Karpas-422 (cell line): ENCODE data around the gene FOXA2. TPM values are rescaled to one million over a fixed set of nuclear protein-coding genes. Genes with fewer than 3 reads are reported as not detected.

Experiments
- DNase-seq: peaks from one replicate; pipeline ENCODE4 v3.0.0-alpha.2; 2015
- H2AFZ ChIP-seq: fragments of 200-600 bp; sonication (generic); 2 replicates; pipeline ENCODE4 v1.6.1; 2014; ENCODE audit warnings: antibody characterized with exemption, low read length, mixed read lengths
- H3K27ac ChIP-seq: fragments of 200-600 bp; sonication (generic); 2 replicates; pipeline ENCODE4 v1.5.1; 2014; ENCODE audit warnings: mild to moderate bottlenecking, low read length, moderate library complexity
- H3K27me3 ChIP-seq: fragments of 200-600 bp; sonication (generic); 2 replicates; pipeline ENCODE4 v1.6.1; 2014; ENCODE audit warnings: low read length, mixed read lengths
- H3K36me3 ChIP-seq: fragments of 200-600 bp; sonication (generic); 2 replicates; pipeline ENCODE4 v1.6.1; 2014; ENCODE audit warnings: low read length, mixed read lengths; ENCODE audit not compliant: insufficient read depth
- H3K4me1 ChIP-seq: fragments of 200-600 bp; sonication (generic); 2 replicates; pipeline ENCODE4 v1.6.1; 2014; ENCODE audit warnings: mild to moderate bottlenecking, low read length, mixed read lengths
- H3K4me2 ChIP-seq: fragments of 200-600 bp; sonication (generic); 2 replicates; pipeline ENCODE4 v1.6.1; 2014; ENCODE audit warnings: low read length, low read depth, mild to moderate bottlenecking; ENCODE audit not compliant: poor library complexity, severe bottlenecking
- H3K4me3 ChIP-seq: fragments of 200-600 bp; sonication (generic); 2 replicates; pipeline ENCODE4 v1.5.1; 2014; ENCODE audit warnings: mild to moderate bottlenecking, antibody characterized with exemption, low read length, mixed read lengths
- H3K79me2 ChIP-seq: fragments of 200-600 bp; sonication (generic); 2 replicates; pipeline ENCODE4 v1.6.1; 2014; ENCODE audit warnings: mild to moderate bottlenecking, low read length, mixed read lengths
- H3K9ac ChIP-seq: fragments of 200-600 bp; sonication (generic); 2 replicates; pipeline ENCODE4 v1.6.0; 2014; ENCODE audit warnings: low read length
- H3K9me2 ChIP-seq: fragments of 200-600 bp; sonication (generic), shearing (Covaris generic); replicated peaks from 2 replicates; pipeline ENCODE4 v1.6.0; 2014; ENCODE audit warnings: mild to moderate bottlenecking, low read length, moderate library complexity; ENCODE audit not compliant: insufficient read depth
- H3K9me3 ChIP-seq: fragments of 300-700, 200-600 bp; sonication (generic); 2 replicates; pipeline ENCODE4 v1.6.1; 2014; ENCODE audit warnings: low read length, mixed read lengths
- H4K20me1 ChIP-seq: fragments of 200-600 bp; sonication (generic); 2 replicates; pipeline ENCODE4 v1.6.1; 2014; ENCODE audit warnings: mild to moderate bottlenecking, antibody characterized with exemption, low read length, low read depth; ENCODE audit not compliant: insufficient read depth
- total RNA-seq: library from RNA; depleted of rRNA; stranded (reverse); fragments of >200 nt; shearing (Covaris generic); gene quantifications from 2 replicates; pipeline ENCODE4 v1.2.3, GENCODE V29; 2014; ENCODE audit warnings: low replicate concordance

FOXA2 gene
- total RNA-seq, 1 experiment from 2014 or later: not detected

DNA sequence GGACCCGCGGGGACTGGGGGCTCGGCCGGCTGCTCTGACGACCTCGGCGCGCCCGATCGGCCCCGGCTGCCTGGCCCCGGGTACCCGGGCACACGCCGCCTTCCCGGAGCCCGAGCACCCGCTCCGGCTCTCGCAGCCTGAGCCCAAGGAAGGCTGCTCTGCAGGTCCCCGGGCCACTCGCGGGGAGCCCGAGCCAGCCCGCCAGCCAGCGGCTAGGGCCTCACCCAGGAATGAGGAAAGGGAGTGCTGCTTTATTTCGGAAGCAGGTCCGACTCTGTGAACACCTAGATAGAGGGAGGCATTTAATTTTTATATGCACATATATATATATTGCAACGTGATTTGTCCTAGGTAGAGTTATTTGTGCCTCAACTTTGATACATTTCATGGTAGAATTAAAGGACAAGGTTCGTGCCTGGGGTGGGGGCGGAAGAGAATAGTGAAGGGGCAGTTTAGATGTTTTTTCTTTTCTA, 15.5 kb downstream of the FOXA2 start:
- Histone ChIP-seq H2AFZ (no peak overlapping the region), H3K9me2 (no peaks in the 10 kb centered on the region), H3K9ac (no peak overlapping the region), H3K27ac (no peak overlapping the region), H3K4me3 (no peak overlapping the region), H4K20me1 (no peaks in the 10 kb centered on the region), H3K9me3 (no peaks in the 10 kb centered on the region), H3K4me2 (no peak overlapping the region), H3K27me3 (no peaks in the 10 kb centered on the region), H3K4me1 (no peaks in the 10 kb centered on the region), H3K36me3 (no peaks in the 10 kb centered on the region), H3K79me2 (no peaks in the 10 kb centered on the region)
- no peak for DNase-seq

DNA sequence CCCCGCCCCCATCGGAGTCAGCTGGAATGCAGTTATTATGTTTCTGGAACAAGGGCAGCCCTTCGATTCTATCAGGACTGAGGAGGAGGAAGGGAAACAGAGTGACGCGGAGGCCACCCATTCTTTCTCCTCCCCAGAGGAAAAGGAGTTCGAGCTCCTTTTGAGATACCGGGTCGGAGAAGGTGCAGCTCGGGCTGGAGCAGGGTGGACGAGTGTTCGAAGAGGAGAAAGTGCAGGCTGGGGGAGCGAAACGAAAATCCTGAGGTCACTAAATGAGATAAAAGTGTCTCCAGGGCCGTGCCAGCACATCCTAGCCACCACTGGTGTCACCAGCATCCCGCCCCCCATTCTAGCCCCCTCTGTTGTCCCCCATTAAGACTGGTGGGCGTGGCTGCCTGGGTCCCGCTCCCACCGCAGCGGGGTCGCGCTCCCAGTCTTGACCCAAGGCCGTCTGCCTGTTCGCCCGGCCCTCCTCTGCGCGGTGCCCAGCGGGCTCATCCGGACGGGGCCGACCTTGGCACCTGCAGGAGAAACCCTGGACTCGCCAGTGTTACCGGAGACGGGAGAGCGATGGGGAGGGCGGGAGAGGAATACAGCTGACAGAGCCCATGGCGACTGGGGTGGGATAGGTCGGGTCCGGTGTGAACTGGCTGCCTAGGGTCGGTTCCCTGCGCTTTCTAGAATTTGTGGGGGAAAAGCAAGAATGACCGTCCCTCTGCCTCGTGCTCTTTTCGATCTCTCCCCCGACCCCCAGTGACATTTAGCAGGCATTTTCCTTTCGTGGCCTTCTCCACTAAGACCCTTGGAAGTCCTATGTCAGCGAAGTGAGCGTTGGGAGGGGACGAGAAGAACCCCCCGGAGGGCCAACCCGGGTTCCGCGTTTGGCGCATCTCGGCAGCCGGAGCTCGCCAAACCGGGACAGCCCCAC, 16.2 kb downstream of the FOXA2 start:
- DNase-seq: no peak
- no peaks in the 10 kb centered on the region for H3K9me3 ChIP-seq
- H3K4me3 ChIP-seq: no peak overlapping the region
- H3K27ac ChIP-seq: no peak overlapping the region
- H3K4me1 ChIP-seq: no peaks in the 10 kb centered on the region
- no peaks in the 10 kb centered on the region for H3K9me2 ChIP-seq
- no peak overlapping the region for H3K9ac ChIP-seq
- H3K36me3 ChIP-seq: no peaks in the 10 kb centered on the region
- no peak overlapping the region for H3K4me2 ChIP-seq
- no peak overlapping the region for H2AFZ ChIP-seq
- no peaks in the 10 kb centered on the region for H3K27me3 ChIP-seq
- H3K79me2 ChIP-seq: no peaks in the 10 kb centered on the region
- H4K20me1 ChIP-seq: no peaks in the 10 kb centered on the region

DNA sequence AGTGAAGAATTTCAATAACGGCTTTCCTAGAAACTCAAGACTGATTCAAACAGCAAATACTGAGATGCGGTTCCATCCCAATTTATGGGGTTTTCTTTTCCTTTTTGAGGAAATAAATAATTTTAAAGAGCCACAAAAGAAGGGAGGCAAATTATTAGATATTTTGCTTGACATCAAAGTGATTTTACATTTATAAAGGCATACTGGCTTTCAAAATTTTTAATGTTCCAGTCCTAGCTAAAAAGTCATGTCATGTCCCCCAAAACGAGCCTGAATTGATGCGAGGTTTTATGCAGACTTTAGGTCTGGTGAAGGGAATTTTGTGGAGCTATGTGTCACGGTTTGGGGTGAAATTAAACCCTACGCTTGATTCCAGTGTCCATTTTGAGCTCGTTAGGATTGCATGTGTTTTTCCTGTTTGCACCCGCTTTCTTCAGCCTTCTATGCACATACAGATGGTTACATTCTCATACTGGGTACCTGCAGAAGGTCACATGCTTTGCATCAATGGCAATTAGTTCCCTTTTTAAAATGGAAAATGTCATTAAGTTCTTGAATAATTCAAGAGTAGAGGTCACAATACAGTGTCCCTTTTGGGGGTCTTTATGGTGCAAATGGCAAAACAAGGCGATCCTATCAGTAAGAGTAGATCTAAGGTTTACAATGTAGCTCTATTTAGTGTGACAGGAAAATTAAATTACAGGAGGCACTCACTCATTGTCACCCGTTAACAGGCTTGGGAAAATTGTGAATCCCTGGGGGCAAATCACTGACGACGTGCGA, 17.3 kb downstream of the FOXA2 start:
- H3K27ac ChIP-seq: no peak overlapping the region
- H3K79me2 ChIP-seq: no peaks in the 10 kb centered on the region
- no peak overlapping the region for H3K4me2 ChIP-seq
- H2AFZ ChIP-seq: no peak overlapping the region
- H3K9me2 ChIP-seq: no peaks in the 10 kb centered on the region
- no peak overlapping the region for H3K4me3 ChIP-seq
- no peaks in the 10 kb centered on the region for H3K9me3 ChIP-seq
- no peaks in the 10 kb centered on the region for H3K27me3 ChIP-seq
- no peaks in the 10 kb centered on the region for H4K20me1 ChIP-seq
- no peak for DNase-seq
- H3K4me1 ChIP-seq: no peaks in the 10 kb centered on the region
- no peaks in the 10 kb centered on the region for H3K36me3 ChIP-seq
- H3K9ac ChIP-seq: no peak overlapping the region

DNA sequence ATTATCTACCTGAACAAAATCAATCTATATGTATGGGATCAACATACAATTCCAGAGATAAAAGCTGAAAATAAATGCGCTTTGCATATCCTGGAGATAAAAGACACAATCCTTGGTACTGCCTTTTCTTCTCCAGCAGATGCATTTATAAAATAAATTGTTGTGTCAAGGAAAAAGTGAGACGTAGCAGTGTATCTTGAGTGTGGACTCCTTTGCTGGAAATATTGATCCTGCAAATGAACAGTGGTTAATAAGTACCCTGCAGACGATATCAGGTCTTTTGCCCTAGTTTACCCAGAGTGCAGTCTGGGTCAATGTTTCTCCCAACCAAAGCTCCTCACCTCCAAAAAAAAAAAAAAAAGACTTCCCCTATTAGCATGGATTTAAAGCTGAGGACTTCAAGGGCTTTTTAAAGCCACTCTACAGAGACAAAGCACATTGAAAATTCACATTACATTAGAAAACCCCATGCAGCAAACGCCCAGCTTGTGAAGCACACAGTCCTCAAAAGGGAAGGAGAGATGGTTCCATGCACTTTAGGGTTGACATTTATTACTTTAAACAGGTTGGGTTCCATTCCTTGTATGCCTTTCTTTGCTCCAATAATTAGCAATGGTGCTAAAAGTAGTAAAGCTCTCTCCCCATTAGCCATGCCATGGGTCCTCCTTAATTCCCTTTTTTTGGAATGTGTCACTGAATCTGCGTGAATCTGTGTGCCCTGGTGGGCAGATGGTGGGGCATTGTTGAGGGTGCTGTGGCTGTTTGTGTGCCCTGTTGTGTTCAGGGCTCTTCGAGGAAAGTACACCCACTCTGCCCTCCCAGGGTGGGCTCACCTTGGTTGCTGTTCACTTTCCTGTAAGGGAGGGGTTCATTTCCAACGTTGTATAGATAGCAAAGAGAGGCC, 21.1 kb downstream of the FOXA2 start:
- Histone ChIP-seq H3K4me3 (no peak overlapping the region), H4K20me1 (no peaks in the 10 kb centered on the region), H3K9ac (no peak overlapping the region), H3K9me2 (no peaks in the 10 kb centered on the region), H3K9me3 (no peaks in the 10 kb centered on the region), H3K79me2 (no peaks in the 10 kb centered on the region), H2AFZ (no peak overlapping the region), H3K4me1 (no peaks in the 10 kb centered on the region), H3K36me3 (no peaks in the 10 kb centered on the region), H3K27me3 (no peaks in the 10 kb centered on the region), H3K27ac (no peak overlapping the region), H3K4me2 (no peak overlapping the region)
- DNase-seq: no peak

DNA sequence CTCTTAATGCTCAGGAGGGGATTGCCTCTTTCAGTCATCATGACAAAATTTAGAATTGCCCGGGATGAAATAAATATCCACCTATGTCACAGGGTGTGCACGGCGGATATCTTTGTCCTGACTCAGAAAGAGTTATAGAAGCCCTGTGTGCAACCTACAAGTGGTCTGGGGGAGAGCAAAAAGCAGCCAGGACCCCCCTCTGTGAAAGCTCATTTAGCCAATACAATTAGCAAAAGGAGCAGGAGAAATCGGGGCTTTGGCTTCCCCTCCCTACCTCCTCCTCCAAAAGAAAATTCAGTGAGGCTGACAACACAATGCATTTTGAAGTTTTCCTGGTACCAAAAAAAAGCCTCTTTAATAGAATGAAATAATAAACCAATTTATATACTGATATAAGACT, 21.8 kb downstream of the FOXA2 start:
- Histone ChIP-seq H3K27me3 (no peaks in the 10 kb centered on the region), H3K4me3 (no peak overlapping the region), H3K4me1 (no peaks in the 10 kb centered on the region), H3K4me2 (no peak overlapping the region), H3K9me3 (no peaks in the 10 kb centered on the region), H3K9me2 (no peaks in the 10 kb centered on the region), H3K9ac (no peak overlapping the region), H4K20me1 (no peaks in the 10 kb centered on the region), H3K79me2 (no peaks in the 10 kb centered on the region), H2AFZ (no peak overlapping the region), H3K36me3 (no peaks in the 10 kb centered on the region), H3K27ac (no peak overlapping the region)
- no peak for DNase-seq

DNA sequence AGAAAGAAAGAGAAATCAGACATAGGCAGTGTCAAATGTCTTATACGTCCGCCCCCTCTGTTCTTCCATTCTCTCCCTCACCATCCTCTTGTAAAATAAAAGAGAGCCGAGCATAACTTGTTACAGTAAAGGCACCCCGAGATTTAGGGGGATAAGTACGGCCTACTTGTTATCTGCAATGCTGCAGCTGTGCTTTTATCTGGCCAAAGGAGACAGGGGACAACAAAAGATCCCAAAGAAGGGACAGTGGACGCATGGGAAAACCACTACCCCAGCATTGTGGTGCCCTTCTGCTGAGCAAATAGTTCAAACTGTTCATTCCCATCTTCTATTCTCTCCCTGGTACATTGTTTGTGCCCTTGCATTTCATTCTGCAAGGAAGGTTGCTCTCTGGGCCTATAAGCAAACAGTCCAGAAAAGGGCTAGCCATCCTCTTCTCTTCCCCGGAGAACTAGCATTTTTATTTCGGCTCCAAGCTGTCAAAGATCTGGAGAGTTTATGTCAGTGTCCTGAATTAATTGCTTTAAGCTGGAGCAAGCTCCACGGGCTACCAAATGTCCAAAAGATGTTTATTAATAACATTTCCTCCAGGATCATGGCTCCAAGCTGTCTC, 22.3 kb downstream of the FOXA2 start:
- no peak for DNase-seq
- Histone ChIP-seq H3K27ac (no peak overlapping the region), H3K79me2 (no peaks in the 10 kb centered on the region), H3K9ac (no peak overlapping the region), H3K4me2 (no peak overlapping the region), H3K9me3 (no peaks in the 10 kb centered on the region), H3K27me3 (no peaks in the 10 kb centered on the region), H3K36me3 (no peaks in the 10 kb centered on the region), H3K4me1 (no peaks in the 10 kb centered on the region), H3K9me2 (no peaks in the 10 kb centered on the region), H4K20me1 (no peaks in the 10 kb centered on the region), H2AFZ (no peak overlapping the region), H3K4me3 (no peak overlapping the region)

DNA sequence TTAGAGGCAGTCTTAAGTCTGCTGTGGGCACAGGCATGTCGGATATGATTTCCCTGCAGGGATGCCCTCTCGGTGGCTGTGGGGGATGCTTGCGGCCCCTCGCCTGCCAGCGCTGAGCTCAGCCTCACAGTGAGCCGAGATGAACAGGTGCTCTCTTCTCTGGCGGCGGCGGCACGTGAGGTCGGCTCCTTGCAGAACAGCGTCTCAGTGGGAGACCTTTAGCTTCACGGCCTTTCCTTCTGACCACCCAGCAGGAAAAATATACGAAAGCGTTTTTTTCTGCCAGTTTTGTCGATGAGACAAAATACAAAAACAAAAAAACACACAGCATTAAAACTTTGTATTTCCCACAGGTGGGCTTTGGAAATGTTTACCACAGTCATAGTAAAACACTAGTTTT, 23.6 kb downstream of the FOXA2 start:
- H3K9ac ChIP-seq: no peak overlapping the region
- no peak for DNase-seq
- H3K36me3 ChIP-seq: no peaks in the 10 kb centered on the region
- H3K9me3 ChIP-seq: no peaks in the 10 kb centered on the region
- H3K4me3 ChIP-seq: no peak overlapping the region
- H3K4me1 ChIP-seq: no peaks in the 10 kb centered on the region
- H4K20me1 ChIP-seq: no peaks in the 10 kb centered on the region
- H3K4me2 ChIP-seq: no peak overlapping the region
- H3K79me2 ChIP-seq: no peaks in the 10 kb centered on the region
- no peaks in the 10 kb centered on the region for H3K9me2 ChIP-seq
- no peak overlapping the region for H3K27ac ChIP-seq
- no peaks in the 10 kb centered on the region for H3K27me3 ChIP-seq
- H2AFZ ChIP-seq: no peak overlapping the region
